ENCODE data around the gene ARMH1. TPM values are rescaled to one million over a fixed set of nuclear protein-coding genes. Genes with fewer than 3 reads are reported as not detected.

ARMH1 gene
- total and polyA plus RNA-seq, 2 donors from 2014 or later: 3.4 to 3.9 TPM

GRCh38 chr1:44654621-44655187, 19.8 kb upstream of the ARMH1 start:
- H3K4me3 ChIP-seq (ENCODE audit: low read length in 3 of 3): no peak overlapping the region
- intact Hi-C loops (cut with DNase I): no loop called here

GRCh38 chr1:44655609-44656008, 18.9 kb upstream of the ARMH1 start:
- no peaks in the 10 kb centered on the region for H3K27me3 ChIP-seq (ENCODE audit: control insufficient read depth, insufficient read depth, low read length)
- FAIRE-seq (no peak), DNase-seq (no peak)
- no peak overlapping the region for H3K4me3 ChIP-seq (ENCODE audit: low read length in 3 of 3)
- intact Hi-C loops (cut with DNase I): no loop called here
- no peaks in the 10 kb centered on the region for H3K9me3 ChIP-seq (ENCODE audit: control insufficient read depth in 2 of 3, insufficient read depth in 1 of 3, low read length in 3 of 3)
- peaks cover 2 to 16% (median 10%) of the 10 kb centered on the region in 3 donors for H3K36me3 ChIP-seq (ENCODE audit: control insufficient read depth in 2 of 3, insufficient read depth in 3 of 3, low read length in 3 of 3)
- TF ChIP-seq CTCF (IDR thresholded peaks at IDR 0.05; ENCODE audit: borderline replicate concordance, extremely low read depth, insufficient read depth): peak; percentile 57
- H3K27ac ChIP-seq (ENCODE audit: low read depth in 2 of 2, low read length in 2 of 2): no peak overlapping the region
- no peak overlapping the region for H3K9ac ChIP-seq (ENCODE audit: low read length in 3 of 3)
- peaks cover 0 to 3% (median 0%) of the 10 kb centered on the region in 3 donors for H3K4me1 ChIP-seq (ENCODE audit: control insufficient read depth in 2 of 3, insufficient read depth in 2 of 3, low read depth in 1 of 3, low read length in 3 of 3)

More at GRCh38 chr1:44654621-44655187, 19.8 kb upstream of the ARMH1 start:
- H3K4me1 ChIP-seq (ENCODE audit: control insufficient read depth in 2 of 3, insufficient read depth in 2 of 3, low read depth in 1 of 3, low read length in 3 of 3): no peaks in the 10 kb centered on the region
- H3K36me3 ChIP-seq (ENCODE audit: control insufficient read depth in 2 of 3, insufficient read depth in 3 of 3, low read length in 3 of 3): peaks cover 2 to 20% (median 10%) of the 10 kb centered on the region in 3 donors
- H3K27ac ChIP-seq (ENCODE audit: low read depth in 2 of 2, low read length in 2 of 2): no peak overlapping the region
- no peak overlapping the region for H3K9ac ChIP-seq (ENCODE audit: low read length in 3 of 3)
- DNase-seq (no peak), FAIRE-seq (no peak)
- no peaks in the 10 kb centered on the region for H3K9me3 ChIP-seq (ENCODE audit: control insufficient read depth in 2 of 3, insufficient read depth in 1 of 3, low read length in 3 of 3)
- H3K27me3 ChIP-seq (ENCODE audit: control insufficient read depth, insufficient read depth, low read length): no peaks in the 10 kb centered on the region
- no peak for TF ChIP-seq CTCF (IDR thresholded peaks at IDR 0.05; ENCODE audit: borderline replicate concordance, extremely low read depth, insufficient read depth)

- H3K27me3 ChIP-seq (ENCODE audit: control insufficient read depth, insufficient read depth, low read length): no peaks in the 10 kb centered on the region
- peak overlapping the region in 1 of 3 donors; percentile 67 for H3K9ac ChIP-seq (ENCODE audit: low read length in 3 of 3)
- H3K4me3 ChIP-seq (ENCODE audit: low read length in 3 of 3): no peak overlapping the region
- H3K9me3 ChIP-seq (ENCODE audit: control insufficient read depth in 2 of 3, insufficient read depth in 1 of 3, low read length in 3 of 3): no peaks in the 10 kb centered on the region
- intact Hi-C loops (cut with DNase I): no loop called here
- no peak for TF ChIP-seq CTCF (IDR thresholded peaks at IDR 0.05; ENCODE audit: borderline replicate concordance, extremely low read depth, insufficient read depth)
- H3K4me1 ChIP-seq (ENCODE audit: control insufficient read depth in 2 of 3, insufficient read depth in 2 of 3, low read depth in 1 of 3, low read length in 3 of 3): peaks cover 0 to 10% (median 2%) of the 10 kb centered on the region in 3 donors
- peak overlapping the region in 1 of 2 donors; percentile 43 for H3K27ac ChIP-seq (ENCODE audit: low read depth in 2 of 2, low read length in 2 of 2)
- FAIRE-seq (no peak), DNase-seq (no peak)
- peaks cover 0 to 10% (median 3%) of the 10 kb centered on the region in 3 donors for H3K36me3 ChIP-seq (ENCODE audit: control insufficient read depth in 2 of 3, insufficient read depth in 3 of 3, low read length in 3 of 3)
These were observed 14.9 kb upstream of the ARMH1 start for GRCh38 chr1:44659566-44659965.
